ENCODE data around the gene FAM149A.

DNA sequence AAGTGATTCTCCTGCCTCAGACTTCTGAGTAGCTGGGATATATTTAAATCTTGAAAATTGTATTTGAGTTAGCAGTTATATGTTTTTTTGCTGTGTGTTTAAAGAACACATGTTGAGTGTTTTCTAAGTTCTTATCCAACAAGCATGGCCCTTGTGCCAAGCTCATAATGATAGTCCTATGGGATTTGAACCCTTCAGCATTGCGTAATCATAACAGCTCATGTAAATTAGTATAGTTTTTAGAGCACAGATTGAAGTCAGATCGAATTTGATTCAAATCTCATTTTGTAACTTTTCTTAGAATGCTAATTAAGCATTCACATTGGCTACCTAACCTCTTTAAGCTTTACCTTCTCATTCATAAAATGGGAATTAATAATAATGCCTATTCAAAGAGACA lies 12.2 kb downstream of the FAM149A start:
- TF ChIP-seq KDM1A (IDR thresholded peaks at IDR 0.05; ENCODE audit: low read depth) = no peak
- TF ChIP-seq, protein P1, sequence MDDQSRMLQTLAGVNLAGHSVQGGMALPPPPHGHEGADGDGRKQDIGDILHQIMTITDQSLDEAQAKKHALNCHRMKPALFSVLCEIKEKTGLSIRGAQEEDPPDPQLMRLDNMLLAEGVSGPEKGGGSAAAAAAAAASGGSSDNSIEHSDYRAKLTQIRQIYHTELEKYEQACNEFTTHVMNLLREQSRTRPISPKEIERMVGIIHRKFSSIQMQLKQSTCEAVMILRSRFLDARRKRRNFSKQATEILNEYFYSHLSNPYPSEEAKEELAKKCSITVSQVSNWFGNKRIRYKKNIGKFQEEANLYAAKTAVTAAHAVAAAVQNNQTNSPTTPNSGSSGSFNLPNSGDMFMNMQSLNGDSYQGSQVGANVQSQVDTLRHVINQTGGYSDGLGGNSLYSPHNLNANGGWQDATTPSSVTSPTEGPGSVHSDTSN (IDR thresholded peaks at IDR 0.05) = no peak

Data from A549 (cell line).